ENCODE results near the gene PLCXD1. TPM values are rescaled to one million over a fixed set of nuclear protein-coding genes. Genes with fewer than 3 reads are reported as not detected.

PLCXD1 gene
- total RNA-seq, 1 experiment from 2014 or later = 8.7 TPM

DNA sequence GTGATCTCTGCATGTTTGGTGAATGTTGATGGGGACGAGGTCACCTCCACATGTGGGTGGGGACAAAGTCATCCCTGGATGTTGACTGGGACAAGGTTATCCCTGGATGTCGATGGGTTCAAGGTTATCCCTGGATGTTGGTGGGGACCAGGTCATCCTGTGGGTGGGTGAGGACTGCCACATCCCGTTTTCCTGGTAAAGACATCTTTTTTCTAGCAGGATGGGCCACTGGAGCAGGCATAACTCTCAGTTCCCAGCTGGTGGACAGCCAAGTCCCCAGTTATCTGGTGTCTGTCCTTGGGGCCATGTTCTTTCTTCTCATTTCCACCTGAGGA is 28.3 kb upstream of the PLCXD1 start:
- Histone ChIP-seq H2AFZ (no peak overlapping the region), H3F3A (ENCODE audit: insufficient read depth, low read depth) (no peaks in the 10 kb centered on the region), H3K4me1 (replicated peaks; ENCODE audit: insufficient read depth) (no peaks in the 10 kb centered on the region), H3K27me3 (ENCODE audit: insufficient read depth, low read depth) (no peaks in the 10 kb centered on the region), H3K27ac (no peak overlapping the region), H3K9me3 (ENCODE audit: insufficient read depth, low read depth) (no peaks in the 10 kb centered on the region), H3K4me3 (no peak overlapping the region), H3K36me3 (ENCODE audit: low read depth) (no peaks in the 10 kb centered on the region), H3K4me2 (no peak overlapping the region), H3K79me2 (ENCODE audit: low read depth) (no peaks in the 10 kb centered on the region), H3K9me2 (ENCODE audit: insufficient read depth) (no peaks in the 10 kb centered on the region), H4K20me1 (ENCODE audit: insufficient read depth) (no peaks in the 10 kb centered on the region)
- ChIA-PET POLR2A (ENCODE audit: unreplicated experiment) (no interaction called here), CTCF (no interaction called here)
- DNase-seq = no peak
- no TSS peak for BruUV-seq (replicated peaks)
- TF ChIP-seq EZH2 (IDR thresholded peaks at IDR 0.05; ENCODE audit: low read depth) = no peak
- TF ChIP-seq CTCF (conservative IDR thresholded peaks at IDR 0.05) = no peak
- intact Hi-C loops (cut with micrococcal nuclease; ENCODE audit: unreplicated experiment) = no loop called here

- no TSS peak for BruUV-seq (replicated peaks)
- POLR2A ChIA-PET (ENCODE audit: unreplicated experiment) = no interaction called here
- H3K9me2 ChIP-seq (ENCODE audit: insufficient read depth) = no peaks in the 10 kb centered on the region
- H3F3A ChIP-seq (ENCODE audit: insufficient read depth, low read depth) = no peaks in the 10 kb centered on the region
- no peaks in the 10 kb centered on the region for H3K27me3 ChIP-seq (ENCODE audit: insufficient read depth, low read depth)
- CTCF ChIA-PET = no interaction called here
- no peak overlapping the region for H2AFZ ChIP-seq
- no peak for TF ChIP-seq EZH2 (IDR thresholded peaks at IDR 0.05; ENCODE audit: low read depth)
- no peak for TF ChIP-seq CTCF (conservative IDR thresholded peaks at IDR 0.05)
- H3K4me3 ChIP-seq = no peak overlapping the region
- no peaks in the 10 kb centered on the region for H3K9me3 ChIP-seq (ENCODE audit: insufficient read depth, low read depth)
- no peak overlapping the region for H3K27ac ChIP-seq
- no peaks in the 10 kb centered on the region for H3K4me1 ChIP-seq (replicated peaks; ENCODE audit: insufficient read depth)
- no peak overlapping the region for H3K4me2 ChIP-seq
- DNase-seq = no peak
- no peaks in the 10 kb centered on the region for H3K36me3 ChIP-seq (ENCODE audit: low read depth)
- no peaks in the 10 kb centered on the region for H4K20me1 ChIP-seq (ENCODE audit: insufficient read depth)
- H3K79me2 ChIP-seq (ENCODE audit: low read depth) = no peaks in the 10 kb centered on the region
- intact Hi-C loops (cut with micrococcal nuclease; ENCODE audit: unreplicated experiment) = no loop called here
Measured at GRCh38 chrX:253451-254297, 27.5 kb upstream of the PLCXD1 start.

- CTCF ChIA-PET = no interaction called here
- DNase-seq = no peak
- Histone ChIP-seq H3K79me2 (ENCODE audit: low read depth) (no peaks in the 10 kb centered on the region), H3K27me3 (ENCODE audit: insufficient read depth, low read depth) (no peaks in the 10 kb centered on the region), H3F3A (ENCODE audit: insufficient read depth, low read depth) (peaks cover 2% of the 10 kb centered on the region; the same call in 1 of the 2 replicates), H3K9me2 (ENCODE audit: insufficient read depth) (no peaks in the 10 kb centered on the region), H3K27ac (no peak overlapping the region), H3K4me2 (no peak overlapping the region), H3K4me1 (replicated peaks; ENCODE audit: insufficient read depth) (no peaks in the 10 kb centered on the region), H2AFZ (no peak overlapping the region), H3K9me3 (ENCODE audit: insufficient read depth, low read depth) (no peaks in the 10 kb centered on the region), H3K36me3 (ENCODE audit: low read depth) (no peaks in the 10 kb centered on the region), H3K4me3 (no peak overlapping the region), H4K20me1 (ENCODE audit: insufficient read depth) (no peaks in the 10 kb centered on the region)
- BruUV-seq (replicated peaks) = no TSS peak
- intact Hi-C loops (cut with micrococcal nuclease; ENCODE audit: unreplicated experiment) = no loop called here
- no peak for TF ChIP-seq CTCF (conservative IDR thresholded peaks at IDR 0.05)
- no peak for TF ChIP-seq EZH2 (IDR thresholded peaks at IDR 0.05; ENCODE audit: low read depth)
- POLR2A ChIA-PET (ENCODE audit: unreplicated experiment) = no interaction called here
Measured at GRCh38 chrX:254630-255215, 26.5 kb upstream of the PLCXD1 start.
